H1 (cell line): ENCODE results near the gene MAK. TPM values are rescaled to one million over a fixed set of nuclear protein-coding genes. Genes with fewer than 3 reads are reported as not detected.

Experiments used
- CTCF ChIA-PET: fragments of 300-600 bp; sonication (Branson Sonifier 250); formaldehyde crosslinking; loops from one replicate; lab custom pipeline; 2021; ENCODE audit not compliant: partially characterized antibody; lab: Charles Lee
- POLR2A ChIA-PET: fragments of 300-600 bp; sonication (Branson Sonifier 250); formaldehyde crosslinking; loops from one replicate; lab custom pipeline; 2021; ENCODE audit warnings: inconsistent platforms; ENCODE audit not compliant: partially characterized antibody; lab: Charles Lee
- DNase-seq, 2 experiments: peaks; one replicate each; pipeline versions ENCODE4 v3.0.0 to v3.0.0-alpha.2; 2010 to 2022; ENCODE audit warnings: low spot score in 2 of 2, low read depth in 1 of 2, mixed read lengths in 1 of 2
- FAIRE-seq: peaks from 2 replicates; lab custom pipeline; 2011; peaks lifted over from hg19 to GRCh38; lab: Jason Lieb, UNC
- H2AFZ ChIP-seq: 2 replicates; pipeline ENCODE4 v1.8.1; 2012; ENCODE audit warnings: low read length, inconsistent platforms
- H2AK5ac ChIP-seq: 2 replicates; pipeline ENCODE4 v1.6.1; 2013; ENCODE audit warnings: low read depth, low read length
- H2BK120ac ChIP-seq: replicated peaks from 2 replicates; pipeline ENCODE3; 2013; ENCODE audit warnings: low read depth, low read length, inconsistent platforms
- H2BK12ac ChIP-seq: 2 replicates; pipeline ENCODE4 v1.6.1; 2013; ENCODE audit warnings: low read depth, low read length
- H2BK15ac ChIP-seq: 2 replicates; pipeline ENCODE4 v1.6.1; 2013; ENCODE audit warnings: low read length
- H2BK20ac ChIP-seq: 2 replicates; pipeline ENCODE4 v1.6.1; 2013; ENCODE audit warnings: low read length
- H2BK5ac ChIP-seq: 2 replicates; pipeline ENCODE4 v1.6.1; 2013; ENCODE audit warnings: low read depth, low read length
- H3K14ac ChIP-seq: 2 replicates; pipeline ENCODE4 v1.6.1; 2013; ENCODE audit warnings: inconsistent platforms; ENCODE audit not compliant: insufficient read length
- H3K18ac ChIP-seq: 2 replicates; pipeline ENCODE4 v1.6.1; 2013; ENCODE audit warnings: low read length; ENCODE audit errors: extremely low read depth
- H3K23ac ChIP-seq: 2 replicates; pipeline ENCODE4 v1.6.1; 2013; ENCODE audit warnings: inconsistent platforms; ENCODE audit not compliant: insufficient read length
- H3K23me2 ChIP-seq: 2 replicates; pipeline ENCODE4 v1.6.1; 2013; ENCODE audit warnings: low read depth, low read length
- H3K27ac ChIP-seq: 2 replicates; pipeline ENCODE4 v1.6.1; 2011; ENCODE audit warnings: low read depth, low read length, inconsistent platforms
- H3K27me3 ChIP-seq, 4 experiments: replicated peaks in 1 of 4; 1 replicate in 1 of 4; 2 replicates in 3 of 4; pipeline versions ENCODE4 v1.6.1 to v1.8.1; 2011 to 2013; ENCODE audit warnings: low read length in 3 of 4, mild to moderate bottlenecking in 3 of 4, inconsistent platforms in 2 of 4, mixed read lengths in 2 of 4, moderate library complexity in 1 of 4; ENCODE audit not compliant: control insufficient read depth in 3 of 4, insufficient read depth in 3 of 4; ENCODE audit errors: extremely low read depth in 1 of 4
- H3K36me3 ChIP-seq, 4 experiments: 2 replicates each; pipeline versions ENCODE4 v1.6.1 to v1.8.1; 2011 to 2013; ENCODE audit warnings: mild to moderate bottlenecking in 4 of 4, low read length in 3 of 4, moderate library complexity in 2 of 4, control low read depth in 1 of 4, inconsistent platforms in 1 of 4; ENCODE audit not compliant: insufficient read depth in 4 of 4, control insufficient read depth in 2 of 4
- H3K4ac ChIP-seq: replicated peaks from 2 replicates; pipeline ENCODE3; 2013; ENCODE audit warnings: low read length, low read depth, mixed read lengths, inconsistent platforms; ENCODE audit not compliant: insufficient read length
- H3K4me1 ChIP-seq, 4 experiments: replicated peaks in 1 of 4; 1 replicate in 1 of 4; 2 replicates in 3 of 4; pipeline versions ENCODE4 v1.6.1 to v1.8.1; 2011 to 2013; ENCODE audit warnings: low read length in 3 of 4, inconsistent platforms in 2 of 4, mixed read lengths in 1 of 4; ENCODE audit not compliant: insufficient read depth in 4 of 4, control insufficient read depth in 3 of 4
- H3K4me2 ChIP-seq, 2 experiments: 2 replicates each; pipeline versions ENCODE4 v1.6.1 to v1.8.1; 2011 to 2013; ENCODE audit warnings: low read depth in 2 of 2, low read length in 2 of 2, control low read depth in 1 of 2, inconsistent platforms in 1 of 2, mild to moderate bottlenecking in 1 of 2; ENCODE audit not compliant: insufficient read depth in 1 of 2
- H3K4me3 ChIP-seq, 4 experiments: fragments of 200-600, 300-600 bp in 1 of 4; sonication (generic), shearing (Covaris generic), sonication (Bioruptor Twin) in 1 of 4; 2 replicates each; pipeline versions ENCODE4 v1.5.1 to v1.8.1; 2011 to 2016; ENCODE audit warnings: low read length in 4 of 4, low read depth in 3 of 4, control low read depth in 2 of 4, inconsistent platforms in 2 of 4, mild to moderate bottlenecking in 2 of 4, mixed read lengths in 1 of 4, moderate library complexity in 1 of 4; ENCODE audit not compliant: insufficient read depth in 2 of 4; ENCODE audit errors: extremely low read depth in 1 of 4
- H3K56ac ChIP-seq: replicated peaks from 2 replicates; pipeline ENCODE3; 2013; ENCODE audit warnings: low read depth, mild to moderate bottlenecking, mixed read lengths, low read length, inconsistent platforms; ENCODE audit not compliant: insufficient read length
- H3K79me1 ChIP-seq: 2 replicates; pipeline ENCODE4 v1.6.1; 2013; ENCODE audit warnings: low read depth, low read length, control low read depth
- H3K79me2 ChIP-seq, 2 experiments: 2 replicates each; pipeline versions ENCODE4 v1.6.1 to v1.8.1; 2012 to 2013; ENCODE audit warnings: low read length in 2 of 2, mild to moderate bottlenecking in 2 of 2, inconsistent platforms in 1 of 2; ENCODE audit not compliant: insufficient read depth in 2 of 2, control insufficient read depth in 1 of 2
- H3K9ac ChIP-seq, 4 experiments: replicated peaks in 1 of 4; 1 replicate in 1 of 4; 2 replicates in 3 of 4; pipeline versions ENCODE4 v1.6.1 to v1.8.1; 2011 to 2013; ENCODE audit warnings: low read depth in 3 of 4, low read length in 3 of 4, control low read depth in 2 of 4, mild to moderate bottlenecking in 2 of 4, moderate library complexity in 2 of 4, inconsistent platforms in 1 of 4; ENCODE audit errors: extremely low read depth in 1 of 4
- H3K9me3 ChIP-seq, 2 experiments: 2 replicates each; pipeline versions ENCODE4 v1.6.1 to v1.8.1; 2012 to 2013; ENCODE audit warnings: mild to moderate bottlenecking in 2 of 2, moderate library complexity in 2 of 2, control low read depth in 1 of 2, inconsistent platforms in 1 of 2, low read depth in 1 of 2, low read length in 1 of 2, mixed read lengths in 1 of 2; ENCODE audit not compliant: insufficient read depth in 2 of 2
- H4K20me1 ChIP-seq, 2 experiments: replicated peaks in 1 of 2; 2 replicates each; pipeline versions ENCODE3 to v1.8.1; 2011 to 2013; ENCODE audit warnings: inconsistent platforms in 2 of 2, low read length in 2 of 2, mild to moderate bottlenecking in 1 of 2; ENCODE audit not compliant: insufficient read depth in 2 of 2, control insufficient read depth in 1 of 2
- H4K5ac ChIP-seq: 2 replicates; pipeline ENCODE4 v1.6.1; 2013; ENCODE audit warnings: low read length, low read depth, mixed read lengths, inconsistent platforms; ENCODE audit not compliant: insufficient read length
- H4K8ac ChIP-seq: 2 replicates; pipeline ENCODE4 v1.8.0; 2013; ENCODE audit warnings: mild to moderate bottlenecking, moderate library complexity, low read length, inconsistent platforms; ENCODE audit not compliant: insufficient read depth; ENCODE audit errors: extremely low read depth
- H4K91ac ChIP-seq: replicated peaks from 2 replicates; pipeline ENCODE3; 2013; ENCODE audit warnings: low read length, mixed read lengths, inconsistent platforms; ENCODE audit not compliant: insufficient read length
- CEBPB ChIP-seq: IDR thresholded peaks from 2 replicates; pipeline ENCODE4 v1.6.1; 2012; ENCODE audit warnings: low read depth, low read length
- CREB1 ChIP-seq: IDR thresholded peaks from 2 replicates; pipeline ENCODE4 v1.6.1; 2012; ENCODE audit warnings: inconsistent platforms
- RAD21 ChIP-seq, 2 experiments: IDR thresholded peaks in 1 of 2; conservative IDR thresholded peaks in 1 of 2; 2 replicates each; pipeline ENCODE4 v1.6.1; 2011; ENCODE audit warnings: low read depth in 2 of 2, low read length in 2 of 2, improper control_type of control experiment in 1 of 2, inconsistent platforms in 1 of 2, mild to moderate bottlenecking in 1 of 2, moderate library complexity in 1 of 2
- RNF2 ChIP-seq: fragments of 200-900, 300-1000 bp; sonication (generic); IDR thresholded peaks from 2 replicates; pipeline ENCODE4 v1.7.1; 2016; ENCODE audit warnings: borderline replicate concordance, low read depth, mild to moderate bottlenecking, antibody characterized with exemption, low read length; ENCODE audit not compliant: poor library complexity, severe bottlenecking; ENCODE audit errors: missing control alignments
- SIN3A ChIP-seq, 2 experiments: IDR thresholded peaks in 1 of 2; conservative IDR thresholded peaks in 1 of 2; 2 replicates each; pipeline ENCODE4 v1.6.1; 2011 to 2012; ENCODE audit warnings: low read length in 2 of 2, improper control_type of control experiment in 1 of 2, low read depth in 1 of 2, mild to moderate bottlenecking in 1 of 2
- TBP ChIP-seq: IDR thresholded peaks from 2 replicates; pipeline ENCODE4 v1.6.1; 2011; ENCODE audit warnings: low read depth, low read length, improper control_type of control experiment
- WGBS, 2 experiments: shearing (Covaris generic) in 1 of 2; methylation state at CpG; one replicate each; pipeline versions ENCODE4 v1.1.6 to v1.1.7; 2013 to 2015; ENCODE audit warnings: low lambda C conversion rate in 2 of 2, mixed read lengths in 2 of 2, inconsistent platforms in 1 of 2, low coverage in 1 of 2, missing lambda C conversion rate in 1 of 2; ENCODE audit not compliant: insufficient replicate concordance in 2 of 2, insufficient coverage in 1 of 2, insufficient read length in 1 of 2; ENCODE audit errors: extremely low coverage in 1 of 2, missing lambda C conversion rate in 1 of 2; 5-methylcytosine and 5-hydroxymethylcytosine counted together
- polyA plus RNA-seq, 7 experiments: library from polyadenylated mRNA; depleted of rRNA in 3 of 7; stranded (reverse) in 5 of 7; unstranded in 2 of 7; fragments of >200 nt in 5 of 7; fragments of 200-250 nt in 2 of 7; gene quantifications; 1 replicate in 5 of 7; 2 replicates in 1 of 7; 4 replicates in 1 of 7; pipeline versions ENCODE4 v1.2.1 to v1.2.3, GENCODE V29; 2011 to 2013; ENCODE audit warnings: missing spikeins in 2 of 7, mixed read lengths in 2 of 7
- total RNA-seq: library from RNA; stranded (reverse); fragmentation: NEBNext Ultra II Directional; extraction: Animal tissue kit (Norgen Biotek cat#: 25700); gene quantifications from 2 replicates; pipeline ENCODE4 v1.2.1, GENCODE V29; 2021

The MAK gene
- total and polyA plus RNA-seq, 2 of the 8 experiments (the other 6 are each of a cell fraction or from before 2014, with no cell fraction given) = 0.08 to 0.37 TPM

DNA sequence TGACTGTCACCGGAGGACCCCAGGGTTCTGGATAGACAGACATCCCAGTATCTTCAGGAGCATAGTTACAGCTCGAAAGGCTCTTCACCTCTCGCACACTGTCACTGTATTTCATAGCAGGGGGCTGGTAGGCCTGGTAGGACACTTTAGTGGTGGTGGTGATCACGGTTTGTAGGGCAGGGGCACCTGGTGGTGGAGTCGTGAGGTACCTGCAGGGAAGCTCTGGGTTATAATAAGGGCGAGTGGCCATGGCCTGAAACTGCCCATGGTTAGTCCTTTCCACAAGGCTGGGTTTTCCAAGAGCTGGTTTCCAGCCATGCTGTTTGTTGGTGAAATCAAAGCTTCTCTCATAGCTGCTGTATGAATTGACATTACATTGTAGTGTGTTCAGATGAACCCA lies 35.9 kb upstream of the MAK start:
- H3K56ac ChIP-seq = no peak overlapping the region
- H3K27me3 ChIP-seq = no peaks in the 10 kb centered on the region; a peak in 1 of 7 replicates
- DNase-seq (no peak), FAIRE-seq (no peak)
- no peaks in the 10 kb centered on the region for H3K79me2 ChIP-seq
- H3K36me3 ChIP-seq = no peaks in the 10 kb centered on the region
- no peak overlapping the region for H3K23ac ChIP-seq
- H3K79me1 ChIP-seq = no peaks in the 10 kb centered on the region
- no peak overlapping the region for H2BK5ac ChIP-seq
- no peak overlapping the region for H2AFZ ChIP-seq
- WGBS, 2 experiments = 79% methylated on average over 6 of the region's 6 CpGs; no CpG with 5 or more reads in 1 of the 2 experiments
- H3K9me3 ChIP-seq = no peaks in the 10 kb centered on the region
- no peak overlapping the region for H4K91ac ChIP-seq
- H3K18ac ChIP-seq = no peak overlapping the region
- H3K14ac ChIP-seq = no peak overlapping the region
- POLR2A ChIA-PET = no interaction called here
- peaks cover 0 to 3% (median 0%) of the 10 kb centered on the region in 4 experiments; a peak in 1 of 7 replicates for H3K4me1 ChIP-seq
- no peaks in the 10 kb centered on the region for H4K20me1 ChIP-seq
- H2BK120ac ChIP-seq = no peak overlapping the region
- no peak overlapping the region for H3K4me2 ChIP-seq
- H3K4me3 ChIP-seq = no peak overlapping the region
- H2BK20ac ChIP-seq = no peak overlapping the region
- CTCF ChIA-PET = interaction anchor here (1.1 to 1.6 kb wide), 5 partner anchors 10 to 408 kb away, joined by 3 to 4 read pairs (median 3); no protein-coding TSS in a partner anchor
- no peak overlapping the region for H4K5ac ChIP-seq
- no peak overlapping the region for H4K8ac ChIP-seq
- no peak overlapping the region for H2AK5ac ChIP-seq
- no peak overlapping the region for H3K27ac ChIP-seq
- H3K9ac ChIP-seq = no peak overlapping the region
- H3K23me2 ChIP-seq = no peaks in the 10 kb centered on the region
- no peak overlapping the region for H3K4ac ChIP-seq
- no peak overlapping the region; the same call in 1 of the 2 replicates for H2BK15ac ChIP-seq
- H2BK12ac ChIP-seq = no peak overlapping the region
- no peak for TF ChIP-seq TBP
- TF ChIP-seq RNF2 = no peak
- TF ChIP-seq CREB1 = no peak
- no peak for TF ChIP-seq CEBPB
- TF ChIP-seq SIN3A (conservative IDR thresholded peaks at IDR 0.05 in 1 of 2, IDR thresholded peaks at IDR 0.05 in 1 of 2; ENCODE audit: low read depth in 1 of 2, low read length in 2 of 2) = no peak
- TF ChIP-seq RAD21 (IDR thresholded peaks at IDR 0.05 in 1 of 2, conservative IDR thresholded peaks at IDR 0.05 in 1 of 2; ENCODE audit: low read depth in 2 of 2, low read length in 2 of 2) = peak; percentile 20 to 33; a peak in 2 of 4 replicates
